Measurements from ENCODE around the gene TAF13. TPM values are rescaled to one million over a fixed set of nuclear protein-coding genes. Genes with fewer than 3 reads are reported as not detected.
A peak's percentile ranks its signal among the peaks of the same experiment; 100 is the strongest.

Gene TAF13
- polyA plus RNA-seq, 2 donors, result 20.2 to 33.9 TPM

DNA sequence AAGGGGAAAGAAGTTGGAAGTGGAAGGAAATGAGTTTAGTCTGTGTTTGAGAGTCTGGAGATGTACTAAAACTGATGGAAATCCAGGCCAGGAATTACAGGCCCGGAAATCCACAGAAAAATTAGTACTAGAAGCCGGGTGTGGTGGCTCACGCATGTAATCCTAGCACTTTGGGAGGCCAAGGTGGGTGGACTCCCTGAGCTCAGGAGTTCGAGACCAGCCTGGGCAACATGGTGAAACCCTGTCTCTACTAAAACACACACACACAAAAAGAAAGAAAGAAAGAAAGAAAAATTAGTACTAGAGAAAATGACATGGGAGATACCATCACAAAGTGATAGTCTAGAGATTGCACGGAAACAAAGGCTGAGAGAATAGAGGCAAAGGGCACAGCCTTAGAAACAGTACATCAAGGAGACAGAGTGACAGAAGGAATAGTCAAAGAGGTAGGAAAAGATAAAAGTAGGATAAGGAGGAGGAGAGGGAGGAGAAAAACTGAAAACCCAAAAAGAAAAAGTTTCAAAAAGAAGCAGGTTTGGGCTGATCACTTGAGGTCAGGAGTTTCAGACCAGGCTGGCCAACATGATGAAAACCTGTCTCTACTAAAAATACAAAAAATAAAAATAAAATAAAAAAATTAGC lies 4.8 kb upstream of the TAF13 start:
- no peak overlapping the region for H3K4me3 ChIP-seq (ENCODE audit: low read depth in 1 of 2, low read length in 2 of 2)
- 80 to 88% methylated on average over 5 of the region's 5 CpGs for WGBS, 2 donors
- no peaks in the 10 kb centered on the region for H3K9me3 ChIP-seq (ENCODE audit: control insufficient read depth in 2 of 2, insufficient read depth in 1 of 2, low read depth in 1 of 2, low read length in 1 of 2)
- peak overlapping the region in 1 of 2 donors; percentile 8 for H3K27ac ChIP-seq (ENCODE audit: low read depth in 2 of 2, low read length in 1 of 2)
- no peaks in the 10 kb centered on the region for H3K4me1 ChIP-seq (ENCODE audit: control insufficient read depth in 2 of 2, insufficient read depth in 2 of 2, low read length in 1 of 2)
- H3K36me3 ChIP-seq (ENCODE audit: control insufficient read depth in 2 of 2, insufficient read depth in 2 of 2, low read length in 1 of 2), result no peaks in the 10 kb centered on the region
- no peaks in the 10 kb centered on the region for H3K27me3 ChIP-seq (ENCODE audit: control insufficient read depth in 1 of 2, insufficient read depth in 2 of 2, low read length in 2 of 2)

DNA sequence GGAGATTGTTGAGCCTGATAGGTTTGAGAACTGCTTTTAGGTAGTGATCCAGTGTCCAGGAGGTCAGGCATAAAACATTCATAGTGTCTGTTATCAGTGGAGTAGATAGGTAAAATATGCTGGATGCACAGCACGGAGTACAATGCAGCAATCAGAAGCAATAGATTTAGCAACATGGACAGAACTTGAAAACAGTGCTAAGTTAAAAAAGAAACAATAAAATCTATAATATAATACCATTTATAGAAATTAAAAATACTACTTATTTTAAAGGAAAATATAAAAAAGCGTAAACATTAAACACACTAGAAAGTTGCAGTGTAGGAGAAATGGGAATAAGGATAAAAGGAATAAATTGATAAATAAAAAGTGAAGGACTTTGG lies 3.4 kb upstream of the TAF13 start:
- Histone ChIP-seq H3K4me1 (ENCODE audit: control insufficient read depth in 2 of 2, insufficient read depth in 2 of 2, low read length in 1 of 2) (no peaks in the 10 kb centered on the region), H3K36me3 (ENCODE audit: control insufficient read depth in 2 of 2, insufficient read depth in 2 of 2, low read length in 1 of 2) (no peaks in the 10 kb centered on the region), H3K4me3 (ENCODE audit: low read depth in 1 of 2, low read length in 2 of 2) (no peak overlapping the region), H3K27ac (ENCODE audit: low read depth in 2 of 2, low read length in 1 of 2) (no peak overlapping the region), H3K9me3 (ENCODE audit: control insufficient read depth in 2 of 2, insufficient read depth in 1 of 2, low read depth in 1 of 2, low read length in 1 of 2) (no peaks in the 10 kb centered on the region), H3K27me3 (ENCODE audit: control insufficient read depth in 1 of 2, insufficient read depth in 2 of 2, low read length in 2 of 2) (no peaks in the 10 kb centered on the region)
- 92 to 95% methylated on average over 2 of the region's 2 CpGs for WGBS, 2 donors

DNA sequence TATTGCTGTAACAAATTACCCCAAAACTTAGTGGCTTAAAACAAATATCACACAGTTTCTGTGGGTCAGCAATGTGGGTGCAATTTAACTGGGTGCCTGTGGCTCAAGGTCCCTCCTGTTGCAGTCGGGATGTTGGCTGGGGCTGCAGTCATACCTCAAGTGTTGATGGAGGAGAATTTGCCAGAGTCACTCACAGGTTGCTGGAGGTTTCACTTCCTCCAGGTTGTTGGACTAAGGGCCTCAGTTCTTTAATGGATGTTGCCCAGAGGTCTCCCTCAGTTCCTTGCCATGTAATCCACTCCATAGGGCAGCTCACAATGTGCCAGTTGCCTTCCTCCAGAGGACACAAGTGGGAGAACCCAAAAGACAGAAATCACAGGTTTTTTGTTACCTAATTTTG lies 2.5 kb upstream of the TAF13 start:
- Histone ChIP-seq H3K4me1 (ENCODE audit: control insufficient read depth in 2 of 2, insufficient read depth in 2 of 2, low read length in 1 of 2) (no peaks in the 10 kb centered on the region), H3K27me3 (ENCODE audit: control insufficient read depth in 1 of 2, insufficient read depth in 2 of 2, low read length in 2 of 2) (no peaks in the 10 kb centered on the region), H3K9me3 (ENCODE audit: control insufficient read depth in 2 of 2, insufficient read depth in 1 of 2, low read depth in 1 of 2, low read length in 1 of 2) (no peaks in the 10 kb centered on the region), H3K4me3 (ENCODE audit: low read depth in 1 of 2, low read length in 2 of 2) (no peak overlapping the region), H3K36me3 (ENCODE audit: control insufficient read depth in 2 of 2, insufficient read depth in 2 of 2, low read length in 1 of 2) (peaks cover 0 to 4% of the 10 kb centered on the region in 2 donors), H3K27ac (ENCODE audit: low read depth in 2 of 2, low read length in 1 of 2) (no peak overlapping the region)
- 67 to 84% methylated on average over 1 of the region's 1 CpG for WGBS, 2 donors

DNA sequence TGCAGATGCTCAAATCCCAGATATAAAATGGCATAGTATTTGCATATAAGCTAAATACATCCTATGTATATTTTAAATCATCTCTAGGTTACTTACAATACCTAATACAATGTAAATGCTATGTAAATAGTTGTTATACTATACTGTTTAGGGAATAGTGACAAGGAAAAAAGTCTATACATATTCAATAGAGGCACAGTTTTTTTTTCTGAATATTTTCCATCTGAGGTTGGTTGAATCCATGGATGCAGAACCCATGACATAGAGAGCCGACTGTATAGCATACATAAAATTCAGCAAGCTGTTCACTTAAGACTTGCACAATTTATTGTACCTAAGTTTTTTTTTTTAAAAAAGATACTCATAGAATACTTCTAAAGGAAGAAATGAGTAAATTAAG lies 6.5 kb downstream of the TAF13 start:
- peaks cover 5 to 10% of the 10 kb centered on the region in 2 donors for H3K36me3 ChIP-seq (ENCODE audit: control insufficient read depth in 2 of 2, insufficient read depth in 2 of 2, low read length in 1 of 2)
- no peak overlapping the region for H3K27ac ChIP-seq (ENCODE audit: low read depth in 2 of 2, low read length in 1 of 2)
- H3K27me3 ChIP-seq (ENCODE audit: control insufficient read depth in 1 of 2, insufficient read depth in 2 of 2, low read length in 2 of 2), result no peaks in the 10 kb centered on the region
- no peaks in the 10 kb centered on the region for H3K4me1 ChIP-seq (ENCODE audit: control insufficient read depth in 2 of 2, insufficient read depth in 2 of 2, low read length in 1 of 2)
- no peak overlapping the region for H3K4me3 ChIP-seq (ENCODE audit: low read depth in 1 of 2, low read length in 2 of 2)
- 88 to 92% methylated on average over 1 of the region's 1 CpG for WGBS, 2 donors
- no peaks in the 10 kb centered on the region for H3K9me3 ChIP-seq (ENCODE audit: control insufficient read depth in 2 of 2, insufficient read depth in 1 of 2, low read depth in 1 of 2, low read length in 1 of 2)

DNA sequence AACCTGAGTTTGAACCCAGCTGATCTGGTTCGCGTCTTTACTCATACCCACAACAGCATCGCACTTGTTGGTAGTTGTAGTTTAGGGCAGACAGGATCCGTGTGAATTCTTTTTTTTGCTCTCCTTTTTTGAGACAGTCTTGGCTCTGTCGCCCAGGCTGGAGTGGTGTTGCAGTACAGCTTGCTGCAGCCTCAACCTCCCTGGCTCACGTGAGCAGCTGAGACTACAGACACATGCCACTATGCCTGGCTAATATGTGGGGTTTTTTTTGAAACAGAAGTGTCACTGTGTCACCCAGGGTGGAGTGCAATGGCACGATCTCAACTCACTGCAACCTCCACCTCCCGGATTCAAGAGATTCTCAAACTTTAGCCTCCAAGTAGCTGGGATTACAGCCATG lies 7.9 kb downstream of the TAF13 start:
- Histone ChIP-seq H3K27ac (ENCODE audit: low read depth in 2 of 2, low read length in 1 of 2) (no peak overlapping the region), H3K27me3 (ENCODE audit: control insufficient read depth in 1 of 2, insufficient read depth in 2 of 2, low read length in 2 of 2) (no peaks in the 10 kb centered on the region), H3K4me1 (ENCODE audit: control insufficient read depth in 2 of 2, insufficient read depth in 2 of 2, low read length in 1 of 2) (no peaks in the 10 kb centered on the region), H3K4me3 (ENCODE audit: low read depth in 1 of 2, low read length in 2 of 2) (no peak overlapping the region), H3K36me3 (ENCODE audit: control insufficient read depth in 2 of 2, insufficient read depth in 2 of 2, low read length in 1 of 2) (peaks cover 5% of the 10 kb centered on the region in 2 donors), H3K9me3 (ENCODE audit: control insufficient read depth in 2 of 2, insufficient read depth in 1 of 2, low read depth in 1 of 2, low read length in 1 of 2) (no peaks in the 10 kb centered on the region)
- WGBS, 2 donors, result 76 to 80% methylated on average over 8 of the region's 8 CpGs

DNA sequence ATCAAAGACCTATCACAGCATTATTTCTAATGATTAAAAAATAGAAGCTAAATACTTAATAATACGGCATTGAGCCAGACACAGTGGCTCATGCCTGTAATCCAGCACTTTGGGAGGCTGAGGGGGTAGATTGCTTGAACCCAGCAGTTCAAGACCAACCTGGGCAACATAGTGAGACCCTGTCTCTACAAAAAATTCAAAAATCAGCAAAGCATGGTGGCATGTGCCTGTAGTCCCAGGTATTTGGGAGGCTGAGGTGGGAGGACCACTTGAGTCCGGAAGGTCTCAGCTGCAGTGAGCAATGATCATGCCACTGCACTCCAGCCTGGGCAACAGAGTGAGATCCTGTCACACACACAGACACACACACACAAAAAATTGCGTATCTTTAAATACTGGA lies 10.7 kb downstream of the TAF13 start:
- peaks cover 3 to 5% of the 10 kb centered on the region in 2 donors for H3K36me3 ChIP-seq (ENCODE audit: control insufficient read depth in 2 of 2, insufficient read depth in 2 of 2, low read length in 1 of 2)
- 88 to 96% methylated on average over 3 of the region's 3 CpGs for WGBS, 2 donors
- H3K27ac ChIP-seq (ENCODE audit: low read depth in 2 of 2, low read length in 1 of 2), result no peak overlapping the region
- no peak overlapping the region for H3K4me3 ChIP-seq (ENCODE audit: low read depth in 1 of 2, low read length in 2 of 2)
- H3K4me1 ChIP-seq (ENCODE audit: control insufficient read depth in 2 of 2, insufficient read depth in 2 of 2, low read length in 1 of 2), result no peaks in the 10 kb centered on the region
- no peaks in the 10 kb centered on the region for H3K9me3 ChIP-seq (ENCODE audit: control insufficient read depth in 2 of 2, insufficient read depth in 1 of 2, low read depth in 1 of 2, low read length in 1 of 2)
- no peaks in the 10 kb centered on the region for H3K27me3 ChIP-seq (ENCODE audit: control insufficient read depth in 1 of 2, insufficient read depth in 2 of 2, low read length in 2 of 2)

DNA sequence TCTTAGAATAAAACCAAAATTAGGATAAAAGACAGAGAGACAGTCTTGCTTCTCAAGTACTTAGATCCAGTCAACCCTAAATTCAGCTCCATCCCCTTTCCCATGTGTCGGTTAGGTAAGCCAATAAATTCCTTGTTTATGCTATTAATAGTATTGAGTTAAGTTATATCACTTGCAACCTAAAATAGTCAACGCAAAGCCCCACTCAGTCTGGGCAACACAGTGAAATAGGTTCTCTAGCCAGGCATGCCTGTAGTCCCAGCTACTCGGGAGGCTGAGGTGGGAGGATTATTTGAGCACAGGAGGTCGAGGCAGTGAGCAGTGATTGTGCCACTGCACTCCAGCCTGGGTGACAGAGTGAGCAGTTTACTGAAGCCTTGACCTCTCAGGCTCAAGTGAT lies 14.6 kb downstream of the TAF13 start:
- H3K27ac ChIP-seq (ENCODE audit: low read depth in 2 of 2, low read length in 1 of 2), result no peak overlapping the region
- H3K27me3 ChIP-seq (ENCODE audit: control insufficient read depth in 1 of 2, insufficient read depth in 2 of 2, low read length in 2 of 2), result no peaks in the 10 kb centered on the region
- no peak overlapping the region for H3K4me3 ChIP-seq (ENCODE audit: low read depth in 1 of 2, low read length in 2 of 2)
- WGBS, 2 donors, result 83 to 88% methylated on average over 4 of the region's 4 CpGs
- H3K4me1 ChIP-seq (ENCODE audit: control insufficient read depth in 2 of 2, insufficient read depth in 2 of 2, low read length in 1 of 2), result no peaks in the 10 kb centered on the region
- peaks cover 3% of the 10 kb centered on the region in 2 donors for H3K36me3 ChIP-seq (ENCODE audit: control insufficient read depth in 2 of 2, insufficient read depth in 2 of 2, low read length in 1 of 2)
- no peaks in the 10 kb centered on the region for H3K9me3 ChIP-seq (ENCODE audit: control insufficient read depth in 2 of 2, insufficient read depth in 1 of 2, low read depth in 1 of 2, low read length in 1 of 2)

DNA sequence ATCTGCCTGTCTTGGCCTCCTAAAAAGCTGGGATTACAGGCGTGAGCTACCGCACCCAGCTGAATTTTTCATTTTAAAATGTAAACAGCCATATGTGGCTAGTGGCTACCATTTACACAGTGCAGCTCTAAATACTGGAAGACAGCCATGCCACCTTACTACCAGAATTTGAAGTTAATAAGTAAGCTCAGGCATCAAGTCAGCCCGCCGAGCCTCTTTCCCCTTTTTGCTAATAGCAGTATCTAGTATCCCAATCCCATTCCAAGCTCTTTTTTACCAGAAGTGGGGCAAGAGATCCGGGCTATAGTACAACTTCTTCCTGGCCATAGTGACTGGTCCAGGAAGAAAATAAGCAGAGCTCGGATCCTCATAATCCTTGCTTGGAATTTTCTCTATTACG lies 15.1 kb downstream of the TAF13 start:
- Histone ChIP-seq H3K9me3 (ENCODE audit: control insufficient read depth in 2 of 2, insufficient read depth in 1 of 2, low read depth in 1 of 2, low read length in 1 of 2) (no peaks in the 10 kb centered on the region), H3K27me3 (ENCODE audit: control insufficient read depth in 1 of 2, insufficient read depth in 2 of 2, low read length in 2 of 2) (no peaks in the 10 kb centered on the region), H3K36me3 (ENCODE audit: control insufficient read depth in 2 of 2, insufficient read depth in 2 of 2, low read length in 1 of 2) (peaks cover 3% of the 10 kb centered on the region in 2 donors), H3K27ac (ENCODE audit: low read depth in 2 of 2, low read length in 1 of 2) (no peak overlapping the region), H3K4me3 (ENCODE audit: low read depth in 1 of 2, low read length in 2 of 2) (no peak overlapping the region), H3K4me1 (ENCODE audit: control insufficient read depth in 2 of 2, insufficient read depth in 2 of 2, low read length in 1 of 2) (no peaks in the 10 kb centered on the region)
- 74 to 85% methylated on average over 7 of the region's 7 CpGs for WGBS, 2 donors

DNA sequence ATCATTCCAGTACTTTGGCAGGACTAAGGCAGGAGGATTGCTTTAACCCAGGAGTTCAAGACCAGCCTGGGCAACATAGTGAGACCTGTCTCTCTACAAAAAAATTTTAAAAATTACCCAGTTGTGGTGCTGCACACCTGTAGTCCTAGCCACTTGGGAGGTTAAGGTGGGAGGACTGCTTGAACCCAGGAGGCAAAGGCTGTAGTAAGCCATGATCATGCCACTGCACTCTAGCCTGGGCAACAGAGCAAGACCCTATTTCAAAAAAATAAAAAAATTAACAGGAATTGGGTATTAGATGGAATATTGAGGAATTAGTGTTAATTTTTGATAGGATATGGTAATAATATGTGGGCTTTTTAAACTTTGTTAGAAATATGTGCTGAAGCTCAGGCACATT lies 16.8 kb downstream of the TAF13 start:
- Histone ChIP-seq H3K27me3 (ENCODE audit: control insufficient read depth in 1 of 2, insufficient read depth in 2 of 2, low read length in 2 of 2) (no peaks in the 10 kb centered on the region), H3K9me3 (ENCODE audit: control insufficient read depth in 2 of 2, insufficient read depth in 1 of 2, low read depth in 1 of 2, low read length in 1 of 2) (no peaks in the 10 kb centered on the region), H3K4me1 (ENCODE audit: control insufficient read depth in 2 of 2, insufficient read depth in 2 of 2, low read length in 1 of 2) (no peaks in the 10 kb centered on the region), H3K27ac (ENCODE audit: low read depth in 2 of 2, low read length in 1 of 2) (no peak overlapping the region), H3K4me3 (ENCODE audit: low read depth in 1 of 2, low read length in 2 of 2) (no peak overlapping the region), H3K36me3 (ENCODE audit: control insufficient read depth in 2 of 2, insufficient read depth in 2 of 2, low read length in 1 of 2) (no peaks in the 10 kb centered on the region)

DNA sequence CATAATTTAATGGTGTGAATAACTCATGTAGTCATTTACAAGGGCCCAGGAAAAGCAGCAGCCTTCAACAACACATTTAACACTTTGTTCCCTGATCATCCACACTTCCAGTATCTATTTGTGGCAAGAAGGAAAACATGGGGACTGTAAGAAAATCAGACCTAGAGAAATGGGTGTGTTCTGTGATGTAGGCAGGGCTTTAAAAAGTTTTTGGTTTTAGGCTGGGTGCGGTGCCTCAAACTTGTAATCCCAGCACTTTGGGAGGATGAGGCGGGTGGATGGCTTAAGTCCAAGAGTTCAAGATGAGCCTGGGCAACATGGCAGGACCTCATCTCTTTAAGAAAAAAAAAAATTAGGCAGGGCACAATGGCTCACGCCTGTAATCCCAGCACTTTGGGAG lies 19.7 kb downstream of the TAF13 start:
- no peaks in the 10 kb centered on the region for H3K9me3 ChIP-seq (ENCODE audit: control insufficient read depth in 2 of 2, insufficient read depth in 1 of 2, low read depth in 1 of 2, low read length in 1 of 2)
- no peaks in the 10 kb centered on the region for H3K36me3 ChIP-seq (ENCODE audit: control insufficient read depth in 2 of 2, insufficient read depth in 2 of 2, low read length in 1 of 2)
- no peaks in the 10 kb centered on the region for H3K4me1 ChIP-seq (ENCODE audit: control insufficient read depth in 2 of 2, insufficient read depth in 2 of 2, low read length in 1 of 2)
- H3K4me3 ChIP-seq (ENCODE audit: low read depth in 1 of 2, low read length in 2 of 2), result no peak overlapping the region
- WGBS, 2 donors, result 72 to 76% methylated on average over 3 of the region's 3 CpGs
- no peaks in the 10 kb centered on the region for H3K27me3 ChIP-seq (ENCODE audit: control insufficient read depth in 1 of 2, insufficient read depth in 2 of 2, low read length in 2 of 2)
- peak overlapping the region in 1 of 2 donors; percentile 61 for H3K27ac ChIP-seq (ENCODE audit: low read depth in 2 of 2, low read length in 1 of 2)
